Suppressor macrophage treated with lipopolysaccharide for 1 hour (primary cell): ENCODE measurements around the gene DDX10.

ENCODE experiments used
- DNase-seq, 3 donors: peaks; one replicate each; pipeline ENCODE4 v3.0.0-alpha.2; 2020 to 2022

The DDX10 gene

DNA sequence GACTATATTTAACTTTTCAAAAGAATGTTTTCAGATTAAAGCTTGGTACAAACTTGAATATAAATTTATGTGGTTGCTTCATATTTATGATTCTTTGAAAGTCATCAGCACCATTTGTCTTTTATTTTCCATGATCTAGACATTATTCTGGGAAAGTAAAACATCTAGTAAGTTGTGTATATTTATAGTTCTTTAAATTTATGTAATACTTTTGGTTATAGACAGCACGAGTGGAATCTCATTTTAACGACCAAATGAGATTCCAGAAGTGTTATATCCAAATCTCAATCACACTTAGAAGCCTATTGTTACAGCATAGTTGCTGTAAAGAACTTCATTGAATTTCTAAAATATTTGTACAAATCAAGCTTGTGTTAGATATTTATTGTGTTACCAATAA lies 212.3 kb downstream of the DDX10 start:
- no peak for DNase-seq

DNA sequence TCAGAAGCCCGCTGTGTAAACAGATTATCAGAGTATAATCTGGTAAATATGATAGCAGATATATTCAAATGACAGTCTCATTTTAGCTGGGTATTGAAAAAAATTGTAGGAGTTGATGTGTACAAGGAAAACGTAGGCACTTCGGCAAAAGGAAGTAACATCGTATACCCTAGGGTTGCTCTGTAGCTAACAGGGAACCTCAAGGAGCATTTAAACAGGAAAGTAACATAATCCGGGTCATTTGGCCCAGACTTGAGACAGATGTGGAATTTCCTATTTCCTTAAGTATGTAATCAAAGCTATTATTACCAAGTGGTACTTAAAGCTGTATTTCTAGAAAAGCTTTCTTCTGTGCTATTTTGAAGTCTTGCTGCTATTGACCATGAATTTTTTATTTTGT lies 215.6 kb downstream of the DDX10 start:
- no peak for DNase-seq

DNA sequence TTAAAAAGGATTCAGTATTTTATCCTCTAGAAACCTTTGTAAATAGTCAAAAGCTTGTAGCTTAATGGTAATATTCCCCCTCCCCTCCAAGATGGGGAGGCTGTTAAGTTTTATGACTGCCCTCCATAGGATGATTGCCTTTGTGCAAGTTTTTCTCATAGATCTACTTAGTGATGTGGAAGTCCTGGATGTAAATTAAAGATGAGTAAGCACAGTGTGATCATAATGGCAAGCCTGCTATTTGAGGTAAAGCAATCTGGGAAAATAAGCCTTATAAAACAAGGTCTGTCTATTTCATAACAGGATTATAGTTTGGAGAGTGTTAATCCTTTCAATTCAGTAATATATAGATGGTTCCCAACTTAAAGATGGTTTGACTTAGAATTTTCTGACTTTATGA lies 216.3 kb downstream of the DDX10 start:
- DNase-seq: no peak

DNA sequence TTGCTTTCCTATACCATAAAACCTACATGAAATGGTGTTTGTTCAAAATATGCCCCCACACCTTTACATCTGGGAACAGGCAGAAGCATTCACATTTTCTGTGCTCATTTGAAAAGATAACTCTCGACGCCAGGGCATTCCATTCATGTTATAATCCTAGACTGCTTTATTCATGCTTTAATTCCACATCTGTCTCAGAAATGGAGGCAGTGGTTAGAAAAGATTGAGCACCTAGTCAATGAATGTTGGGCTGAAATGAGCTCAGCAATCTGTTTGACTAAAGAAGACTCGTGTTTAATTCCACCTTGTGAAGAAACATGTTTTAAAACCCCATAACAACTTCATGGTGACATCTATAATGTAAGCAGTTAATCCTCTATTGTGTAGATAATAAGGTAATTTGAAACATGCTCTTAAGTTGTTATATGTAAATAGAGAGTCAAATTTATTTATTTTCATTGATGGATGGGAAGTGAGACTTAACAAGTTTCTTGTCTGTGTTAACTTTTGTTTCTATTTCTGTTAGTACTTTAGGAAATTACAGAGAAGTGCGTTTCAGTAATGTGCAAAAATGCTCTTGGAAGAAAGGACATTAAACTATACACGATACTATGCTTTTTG lies 217.5 kb downstream of the DDX10 start:
- no peak for DNase-seq

DNA sequence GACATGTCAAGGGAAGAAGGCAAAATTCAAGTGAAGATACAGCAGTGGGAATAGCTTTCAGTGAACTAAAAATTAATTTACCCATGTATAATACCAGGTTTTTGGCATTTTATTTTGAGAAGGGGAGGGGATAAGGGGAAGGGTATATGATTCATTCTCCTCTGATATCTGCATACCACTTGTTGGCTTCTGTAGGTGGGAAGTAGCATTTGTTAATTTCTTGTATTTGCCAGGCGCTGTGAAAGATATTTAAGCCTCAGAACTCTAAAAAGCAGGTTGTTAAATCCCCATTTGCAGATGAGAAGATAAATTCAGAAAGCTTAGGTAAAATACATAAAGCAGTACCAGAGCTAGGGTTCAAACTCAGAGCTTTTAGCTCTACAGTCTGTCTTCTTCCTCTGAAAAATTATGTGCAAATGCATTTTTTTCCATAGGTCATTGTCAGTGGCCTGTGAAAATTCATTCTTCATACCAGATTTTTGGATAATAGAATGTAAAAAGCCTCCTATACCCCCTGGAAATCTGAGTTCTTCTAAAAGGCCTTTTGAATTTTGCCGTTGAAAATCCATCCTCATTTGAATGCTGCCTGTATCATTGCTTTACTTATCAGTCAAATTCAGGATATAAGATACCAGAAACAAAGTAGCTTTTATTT lies 221.3 kb downstream of the DDX10 start:
- no peak for DNase-seq

DNA sequence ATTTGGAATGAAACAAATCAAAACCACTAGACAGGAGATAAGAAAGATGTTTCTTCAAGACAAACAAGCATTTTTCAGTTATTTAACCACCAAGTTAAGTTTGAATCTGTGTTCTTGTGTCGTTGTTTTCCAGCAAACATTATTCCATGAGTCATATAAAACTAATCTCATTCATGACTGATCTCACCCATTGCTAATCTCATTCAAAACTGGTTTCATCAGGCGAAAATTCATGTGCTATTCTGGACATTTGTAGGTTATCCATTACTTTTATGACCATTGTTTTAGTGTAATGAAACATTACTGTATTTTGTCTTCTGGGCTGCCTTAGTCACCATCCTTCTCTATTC lies 221.8 kb downstream of the DDX10 start:
- DNase-seq: no peak

DNA sequence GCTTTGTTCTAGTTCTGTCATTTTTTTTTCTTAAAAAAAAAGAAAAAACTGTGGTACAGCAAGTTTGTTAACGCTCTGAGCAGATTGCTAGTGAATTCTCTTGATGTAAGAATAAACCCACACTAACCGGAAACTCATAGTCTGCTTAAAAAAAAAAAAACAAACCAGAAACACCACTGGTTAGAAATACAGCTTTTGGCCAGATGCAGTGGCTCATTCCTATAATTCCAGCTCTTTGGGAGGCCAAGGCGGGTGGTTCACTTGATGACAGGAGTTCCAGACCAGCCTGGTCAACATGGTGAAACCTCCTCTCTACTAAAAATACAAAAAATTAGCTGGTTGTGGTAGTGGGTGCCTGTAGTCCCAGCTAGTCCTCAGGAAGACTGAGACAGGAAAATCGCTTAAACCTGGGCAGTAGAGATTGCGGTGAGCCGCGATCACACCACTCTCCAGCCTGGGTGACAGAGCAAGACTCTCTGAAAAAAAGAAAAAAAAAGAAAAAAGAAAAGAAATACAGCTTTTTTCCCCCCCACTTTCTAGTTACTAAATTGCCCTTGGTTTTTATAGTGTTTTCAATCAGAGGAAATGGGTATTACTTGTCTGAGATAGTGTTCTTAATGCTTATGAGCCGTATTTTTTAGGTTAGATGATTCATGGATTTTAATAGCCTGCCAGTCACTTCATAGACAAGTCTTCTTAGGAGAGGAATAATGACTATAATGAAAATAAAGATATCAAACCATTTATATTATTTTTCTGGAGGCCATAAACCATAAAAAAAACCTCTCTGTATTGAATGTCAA lies 222.8 kb downstream of the DDX10 start:
- DNase-seq: no peak

DNA sequence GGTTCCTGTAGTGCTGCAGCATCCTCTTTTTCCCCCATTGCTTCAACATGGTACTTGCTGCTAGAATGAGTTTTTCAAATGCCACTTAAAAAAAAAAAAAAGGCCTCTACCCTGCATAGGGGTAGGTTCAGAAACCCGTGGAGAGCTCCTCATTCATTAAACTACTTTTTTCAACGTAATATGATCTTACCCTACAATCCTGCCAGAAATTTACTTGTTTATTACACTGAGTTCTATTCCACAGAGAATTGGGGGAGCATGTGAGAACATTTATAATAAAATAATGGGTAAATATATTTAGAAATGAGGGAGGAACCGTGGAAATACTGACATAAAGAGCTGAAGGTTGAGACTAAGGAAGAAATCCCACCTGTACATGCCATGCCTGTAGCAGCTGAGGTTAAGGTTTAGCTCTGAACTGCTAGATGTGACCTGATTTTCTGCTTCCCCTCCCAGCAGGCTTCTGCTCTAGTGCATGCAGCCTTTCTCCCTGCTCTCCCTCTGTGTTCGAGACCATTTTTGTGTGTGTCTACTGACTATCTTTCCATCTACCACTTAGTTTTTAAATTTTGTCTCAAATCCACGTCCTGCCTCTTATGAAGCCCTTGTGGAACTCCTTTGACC lies 225.7 kb downstream of the DDX10 start:
- no peak for DNase-seq

DNA sequence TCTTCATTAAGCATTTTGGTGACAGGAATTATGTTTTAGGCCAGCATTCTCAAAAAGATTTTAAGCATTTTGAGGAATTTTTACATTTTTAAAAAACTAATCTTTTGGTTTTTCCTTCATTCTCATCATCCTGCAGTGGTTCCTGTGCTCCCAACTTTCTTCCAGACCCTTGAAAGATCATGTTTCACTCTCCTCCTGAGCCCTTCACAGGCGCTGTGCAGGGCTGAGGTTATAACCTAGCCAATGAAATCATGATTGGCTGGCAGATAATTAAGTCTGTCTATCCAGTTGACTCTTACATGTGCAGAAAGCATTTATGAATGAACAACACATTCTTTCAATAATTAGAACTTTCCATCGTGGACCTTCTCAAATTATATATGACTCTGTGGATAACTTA lies 226.3 kb downstream of the DDX10 start:
- no peak for DNase-seq

DNA sequence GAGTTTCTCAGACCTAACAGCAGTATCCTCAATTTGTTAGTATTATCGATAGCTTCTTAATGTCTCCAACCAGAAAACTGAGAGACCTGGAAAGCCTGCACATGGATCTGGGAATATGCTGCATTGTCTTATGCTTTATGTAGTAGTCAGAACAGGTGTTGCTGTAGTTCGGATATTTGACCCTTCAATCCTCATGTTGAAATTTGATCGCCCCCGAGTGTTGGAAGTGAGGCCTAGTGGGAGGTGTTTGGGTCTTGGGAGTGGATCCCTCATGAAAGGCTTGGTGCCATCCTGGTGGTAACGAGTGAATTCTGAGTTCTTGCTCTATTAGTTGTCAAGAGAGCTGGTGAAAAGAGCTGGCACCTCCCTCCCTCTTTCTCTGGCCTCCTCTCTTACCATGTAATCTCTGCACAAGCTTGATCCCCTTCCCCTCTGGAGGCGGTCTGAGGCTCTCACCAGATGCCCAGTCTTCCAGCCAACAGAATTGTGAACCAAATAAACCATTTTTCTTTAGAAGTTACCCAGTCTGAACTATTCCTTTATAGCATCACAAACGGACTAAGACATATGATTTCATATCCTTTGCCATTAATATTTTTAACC lies 227.1 kb downstream of the DDX10 start:
- no peak for DNase-seq

DNA sequence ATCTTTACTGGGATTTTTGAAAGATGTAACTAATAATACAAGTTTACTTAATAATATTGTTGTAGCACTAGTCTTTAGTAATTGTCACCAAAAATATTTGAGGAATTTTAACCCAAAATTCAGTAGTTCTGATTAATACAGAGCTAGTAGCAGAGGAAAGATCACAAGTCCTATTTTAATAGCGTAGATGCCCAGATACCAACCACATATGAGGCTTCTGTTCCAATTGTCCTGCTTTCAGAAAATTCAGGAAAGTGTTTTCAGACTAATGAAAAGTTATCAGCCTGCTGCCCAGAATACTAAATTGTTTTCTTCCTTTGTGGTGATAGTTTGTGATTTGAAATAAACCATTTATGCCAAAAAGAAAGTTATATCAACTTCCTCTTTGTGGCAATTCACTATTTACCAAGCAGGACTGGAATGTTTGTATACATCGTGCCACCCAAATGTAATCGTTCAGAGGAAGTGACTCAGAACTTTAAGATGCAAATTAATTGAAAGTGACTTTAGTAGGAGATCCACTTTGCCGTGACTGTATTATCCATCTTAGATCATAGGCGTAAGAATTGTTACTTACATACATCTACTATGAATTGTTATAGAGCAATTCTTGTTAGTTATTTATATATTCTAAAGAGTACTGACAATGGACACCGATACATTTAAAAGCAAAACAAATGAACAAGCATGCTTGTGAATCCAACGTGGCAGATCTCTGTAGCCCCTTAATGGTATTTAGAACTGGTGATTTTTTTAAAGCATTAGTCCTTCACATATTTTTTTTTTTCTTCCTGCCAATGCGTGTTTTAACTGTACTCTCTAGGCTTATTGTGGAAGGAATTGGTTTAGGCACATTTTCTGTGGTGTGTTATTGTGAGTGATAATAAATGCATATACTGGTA lies 231.0 kb downstream of the DDX10 start:
- peak; percentile 67 to 90 (median 88) for DNase-seq

DNA sequence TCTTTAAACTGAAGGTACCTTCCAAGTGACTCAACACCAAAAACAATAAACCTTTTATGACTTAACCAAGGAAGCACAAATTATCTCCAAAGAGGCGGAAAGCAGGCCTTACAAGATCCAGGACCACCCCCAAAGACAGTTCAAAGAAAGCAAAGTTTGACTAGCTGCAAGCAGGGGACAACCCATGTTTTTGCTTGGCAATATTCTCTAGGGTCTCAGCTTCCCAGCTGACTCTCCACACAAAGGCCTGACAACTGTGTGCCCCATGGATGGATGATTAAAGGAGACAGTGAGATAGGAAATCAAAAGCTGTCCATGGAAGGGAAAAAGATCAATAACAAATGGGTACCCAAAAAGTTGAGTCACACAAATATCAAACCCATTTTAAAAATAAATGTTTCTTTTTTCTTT lies 232.2 kb downstream of the DDX10 start:
- no peak for DNase-seq

DNA sequence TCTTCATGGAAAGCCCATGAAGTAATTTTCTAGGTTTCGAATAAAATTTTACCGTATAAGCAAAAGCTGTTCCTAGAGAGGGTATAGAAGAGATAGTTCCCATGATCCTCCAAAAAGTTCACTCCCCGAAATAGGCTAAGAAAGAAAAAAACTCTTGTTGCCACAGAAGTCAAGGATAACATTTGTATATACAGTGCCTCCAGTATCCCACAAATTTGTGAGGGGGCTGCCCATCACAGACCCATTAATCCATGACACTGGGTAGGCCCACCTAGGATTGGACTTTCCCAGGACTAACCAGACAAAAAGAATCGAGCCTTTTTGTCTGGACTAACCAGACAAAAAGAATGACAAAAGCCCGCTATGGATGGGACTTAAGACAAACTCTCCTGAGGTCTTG lies 233.0 kb downstream of the DDX10 start:
- no peak for DNase-seq

DNA sequence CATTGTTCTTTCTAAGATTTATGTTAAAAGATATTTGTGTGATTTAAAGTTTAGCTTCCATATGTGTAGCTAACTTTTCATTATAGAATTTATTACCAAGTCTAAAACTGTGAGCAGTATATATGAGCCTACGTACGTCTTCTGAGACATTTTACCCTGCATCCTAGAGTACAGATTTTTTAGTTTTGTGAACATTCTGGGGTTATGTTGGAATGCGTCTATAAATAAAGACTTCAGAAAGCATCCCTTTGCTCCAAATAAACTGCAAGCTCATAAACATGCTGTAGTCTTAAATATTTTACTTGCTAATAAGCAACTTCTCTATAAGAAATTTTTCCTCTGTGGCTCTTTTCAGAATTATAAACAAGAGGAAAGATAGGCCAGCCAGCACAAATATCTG lies 236.5 kb downstream of the DDX10 start:
- DNase-seq: no peak

DNA sequence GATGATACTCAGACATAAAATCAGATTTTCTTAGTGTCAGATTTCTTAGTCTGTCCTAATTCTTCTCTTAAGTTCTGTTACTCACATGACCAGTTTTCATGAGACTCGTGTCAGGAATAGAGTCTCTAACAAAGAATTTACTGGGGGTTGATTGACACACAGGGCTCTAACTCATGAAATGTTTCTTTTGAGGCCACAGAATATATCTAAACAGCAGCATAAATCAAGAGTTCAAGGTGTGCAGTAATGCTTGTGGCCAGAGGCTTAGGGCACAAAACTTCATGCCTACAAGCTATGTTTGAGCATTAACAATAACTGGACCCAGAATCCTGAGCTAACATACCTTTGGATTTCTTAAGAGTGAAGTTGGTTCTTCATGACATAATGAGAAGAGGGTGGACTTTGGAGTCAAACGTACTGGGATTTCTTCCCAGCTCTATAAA lies 237.2 kb downstream of the DDX10 start:
- no peak for DNase-seq

DNA sequence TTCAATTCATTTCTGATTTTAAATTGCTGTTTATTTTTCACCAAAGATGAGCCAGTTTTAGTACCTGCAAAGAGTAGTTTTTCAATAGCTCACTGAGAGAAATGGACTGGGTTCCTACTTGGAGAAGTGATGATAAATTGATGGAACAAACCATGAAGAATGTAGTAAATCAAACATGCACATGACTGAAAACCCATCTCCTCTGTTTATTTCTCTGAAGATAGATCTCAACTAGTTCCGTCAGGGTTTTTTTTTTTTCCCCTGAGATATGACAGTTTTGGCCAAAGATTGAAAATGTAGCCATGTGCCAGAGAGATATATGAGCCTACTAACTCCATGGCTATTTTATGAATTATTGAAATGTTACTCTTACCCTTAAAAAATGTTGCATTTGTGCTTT lies 239.6 kb downstream of the DDX10 start:
- no peak for DNase-seq

DNA sequence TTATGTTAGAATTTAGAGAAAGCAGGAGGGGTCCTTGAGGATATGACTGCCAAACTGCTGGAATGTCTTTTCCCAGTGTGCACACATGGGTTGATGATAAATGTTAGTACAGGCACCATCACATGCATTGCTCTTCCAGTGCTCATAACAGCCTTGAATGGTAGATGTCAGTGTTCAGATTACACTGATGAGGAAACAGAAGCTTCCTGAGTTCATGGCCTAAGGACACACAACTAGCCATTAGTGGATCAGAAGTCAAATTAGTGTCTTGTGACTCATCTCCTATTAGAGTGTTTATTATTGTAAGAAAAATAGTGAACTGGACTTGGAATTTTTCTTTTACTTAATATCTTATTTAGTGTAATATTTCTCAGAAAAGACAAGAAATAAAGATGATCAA lies 241.5 kb downstream of the DDX10 start:
- DNase-seq: no peak

DNA sequence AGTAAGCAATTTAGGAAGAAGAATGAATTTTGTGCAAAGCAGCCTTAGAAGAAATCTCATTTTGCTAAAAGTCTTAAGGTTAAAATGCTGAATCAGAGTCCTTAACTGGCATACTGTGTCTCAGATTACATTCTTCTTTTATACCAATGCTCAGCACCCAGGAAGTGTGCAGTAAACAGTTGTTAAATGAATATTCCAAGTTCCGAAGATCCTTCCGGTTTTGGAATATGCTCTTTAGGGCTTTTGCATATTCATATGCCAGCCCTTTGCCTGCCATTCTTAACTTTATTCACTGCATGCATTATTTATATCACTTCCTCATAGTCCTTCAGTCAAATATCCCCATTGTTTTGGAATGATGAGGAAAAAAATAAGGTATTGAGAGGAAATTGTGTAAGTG lies 242.0 kb downstream of the DDX10 start:
- no peak for DNase-seq

DNA sequence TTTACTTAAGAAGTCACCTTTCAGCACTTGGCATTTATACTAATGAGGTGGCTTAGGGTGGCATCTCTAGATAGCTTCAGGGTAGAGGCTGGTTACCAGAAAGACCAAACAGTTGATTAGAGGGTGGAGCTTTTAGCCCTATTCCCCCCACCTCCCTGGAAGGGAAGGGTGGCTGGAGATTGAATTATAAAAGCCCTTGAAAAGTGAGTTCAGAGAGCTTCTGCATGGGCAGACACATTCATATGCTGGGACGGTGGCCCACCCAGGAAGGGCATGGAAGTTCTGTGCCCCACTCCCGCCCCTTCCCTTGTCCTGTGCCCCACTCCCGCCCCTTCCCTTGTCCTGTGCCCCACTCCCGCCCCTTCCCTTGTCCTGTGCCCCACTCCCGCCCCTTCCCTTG lies 244.2 kb downstream of the DDX10 start:
- no peak for DNase-seq

DNA sequence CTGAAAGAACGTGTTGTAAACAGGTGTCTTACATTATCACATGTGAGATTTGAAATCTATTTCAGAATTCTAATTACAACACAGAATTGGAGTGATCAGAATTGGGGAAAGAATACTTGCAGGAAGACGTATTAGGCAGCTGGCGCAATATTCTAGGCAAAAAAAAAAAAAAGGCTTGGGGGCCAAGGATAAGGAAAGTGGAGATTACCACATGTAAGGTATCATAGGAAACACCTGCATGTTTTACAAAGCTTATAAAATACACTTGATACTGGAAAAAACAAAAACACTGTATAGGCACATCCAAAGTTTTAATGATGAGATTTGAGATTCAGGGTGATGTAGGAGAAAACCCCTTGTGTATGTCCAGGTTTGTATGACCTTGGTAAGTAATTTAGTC lies 245.1 kb downstream of the DDX10 start:
- no peak for DNase-seq

DNA sequence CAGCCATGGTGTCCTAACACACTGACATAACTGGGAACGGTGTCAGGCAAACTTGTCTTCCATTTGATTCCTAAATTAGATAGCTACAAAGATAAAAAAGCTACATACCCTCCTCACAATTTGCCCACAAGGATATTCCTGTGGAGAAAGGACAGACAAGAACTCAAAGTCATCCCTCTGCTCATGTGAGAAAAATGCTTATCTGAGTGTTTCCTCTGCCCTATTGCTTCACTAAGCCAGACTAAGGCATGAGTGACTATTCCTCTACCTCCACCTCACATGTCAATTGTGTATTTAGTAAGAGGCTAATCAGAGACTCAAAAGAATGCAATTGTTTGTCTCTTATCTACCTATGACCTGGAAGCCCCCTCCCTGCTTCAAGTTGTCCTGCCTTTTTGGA lies 247.7 kb downstream of the DDX10 start:
- no peak for DNase-seq

DNA sequence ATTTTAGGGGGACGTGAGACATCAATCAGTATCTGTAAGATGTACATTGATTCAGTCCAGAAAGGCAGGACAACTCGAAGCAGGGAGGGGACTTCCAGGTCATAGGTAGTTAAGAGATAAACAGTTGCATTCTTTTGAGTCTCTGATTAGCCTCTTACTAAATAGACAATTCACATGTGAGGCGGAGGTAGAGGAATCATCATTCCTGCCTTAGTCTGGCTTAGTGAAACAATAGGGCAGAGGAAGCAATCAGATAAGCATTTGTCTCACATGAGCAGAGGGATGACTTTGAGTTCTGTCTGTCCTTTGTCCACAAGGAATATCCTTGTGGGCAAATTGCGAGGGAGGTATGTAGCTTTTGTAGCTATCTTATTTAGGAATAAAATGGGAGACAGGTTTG lies 248.3 kb downstream of the DDX10 start:
- no peak for DNase-seq
